Measurements from ENCODE around the gene OR1N2.

Gene OR1N2

GRCh38 chr9:122538757-122539156 is 14.2 kb upstream of the OR1N2 start:
- Histone ChIP-seq H3K36me3 (ENCODE audit: control insufficient read depth, low read length) (no peaks in the 10 kb centered on the region), H3K4me3 (ENCODE audit: low read length) (no peak overlapping the region), H3K27me3 (ENCODE audit: control insufficient read depth, low read length) (no peaks in the 10 kb centered on the region), H3K4me2 (ENCODE audit: low read length) (no peak overlapping the region), H3K9me2 (replicated peaks; ENCODE audit: control insufficient read depth, low read length) (no peaks in the 10 kb centered on the region), H3K4me1 (ENCODE audit: control insufficient read depth, low read length) (no peaks in the 10 kb centered on the region), H3K27ac (ENCODE audit: low read depth, low read length) (no peak overlapping the region), H3K79me2 (ENCODE audit: control insufficient read depth, low read length) (no peaks in the 10 kb centered on the region), H3F3A (ENCODE audit: control insufficient read depth, insufficient read depth) (no peaks in the 10 kb centered on the region), H4K20me1 (ENCODE audit: control insufficient read depth, insufficient read depth, low read depth, low read length) (no peaks in the 10 kb centered on the region), H3K9me3 (ENCODE audit: control insufficient read depth, insufficient read depth, low read length) (no peaks in the 10 kb centered on the region)
- TF ChIP-seq EZH2phosphoT487 (IDR thresholded peaks at IDR 0.05; ENCODE audit: borderline replicate concordance, low read length) (no peak), CTCF (IDR thresholded peaks at IDR 0.05; ENCODE audit: low read depth, low read length, poor library complexity, severe bottlenecking) (no peak)

- Histone ChIP-seq H3K79me2 (ENCODE audit: control insufficient read depth, low read length) (no peaks in the 10 kb centered on the region), H3K9me3 (ENCODE audit: control insufficient read depth, insufficient read depth, low read length) (no peaks in the 10 kb centered on the region), H3K27me3 (ENCODE audit: control insufficient read depth, low read length) (peaks cover 8% of the 10 kb centered on the region; the same call in 1 of the 2 replicates), H3K4me3 (ENCODE audit: low read length) (no peak overlapping the region), H4K20me1 (ENCODE audit: control insufficient read depth, insufficient read depth, low read depth, low read length) (no peaks in the 10 kb centered on the region), H3F3A (ENCODE audit: control insufficient read depth, insufficient read depth) (no peaks in the 10 kb centered on the region), H3K36me3 (ENCODE audit: control insufficient read depth, low read length) (no peaks in the 10 kb centered on the region), H3K9me2 (replicated peaks; ENCODE audit: control insufficient read depth, low read length) (no peaks in the 10 kb centered on the region), H3K4me1 (ENCODE audit: control insufficient read depth, low read length) (no peaks in the 10 kb centered on the region), H3K27ac (ENCODE audit: low read depth, low read length) (no peak overlapping the region), H3K4me2 (ENCODE audit: low read length) (no peak overlapping the region)
- TF ChIP-seq EZH2phosphoT487 (IDR thresholded peaks at IDR 0.05; ENCODE audit: borderline replicate concordance, low read length) (no peak), CTCF (IDR thresholded peaks at IDR 0.05; ENCODE audit: low read depth, low read length, poor library complexity, severe bottlenecking) (no peak)
Measured at GRCh38 chr9:122546196-122546595, 6.7 kb upstream of the OR1N2 start.

- no peak overlapping the region for H3K4me2 ChIP-seq (ENCODE audit: low read length)
- no peaks in the 10 kb centered on the region for H3K79me2 ChIP-seq (ENCODE audit: control insufficient read depth, low read length)
- no peaks in the 10 kb centered on the region for H3K4me1 ChIP-seq (ENCODE audit: control insufficient read depth, low read length)
- no peaks in the 10 kb centered on the region for H3K9me2 ChIP-seq (replicated peaks; ENCODE audit: control insufficient read depth, low read length)
- H3F3A ChIP-seq (ENCODE audit: control insufficient read depth, insufficient read depth) = no peaks in the 10 kb centered on the region
- H3K4me3 ChIP-seq (ENCODE audit: low read length) = no peak overlapping the region
- no peaks in the 10 kb centered on the region for H4K20me1 ChIP-seq (ENCODE audit: control insufficient read depth, insufficient read depth, low read depth, low read length)
- H3K36me3 ChIP-seq (ENCODE audit: control insufficient read depth, low read length) = no peaks in the 10 kb centered on the region
- no peaks in the 10 kb centered on the region for H3K9me3 ChIP-seq (ENCODE audit: control insufficient read depth, insufficient read depth, low read length)
- TF ChIP-seq CTCF (IDR thresholded peaks at IDR 0.05; ENCODE audit: low read depth, low read length, poor library complexity, severe bottlenecking) (no peak), EZH2phosphoT487 (IDR thresholded peaks at IDR 0.05; ENCODE audit: borderline replicate concordance, low read length) (no peak)
- H3K27me3 ChIP-seq (ENCODE audit: control insufficient read depth, low read length) = peaks cover 21% of the 10 kb centered on the region; the same call in 1 of the 2 replicates
- no peak overlapping the region for H3K27ac ChIP-seq (ENCODE audit: low read depth, low read length)
Measured at GRCh38 chr9:122551371-122551770, 1.5 kb upstream of the OR1N2 start.

All from DOHH2 (cell line).